Cardiac muscle cell (in vitro differentiated cells and primary cell): ENCODE data around the gene DNAH7. TPM values are rescaled to one million over a fixed set of nuclear protein-coding genes. Genes with fewer than 3 reads are reported as not detected.
A peak's percentile ranks its signal among the peaks of the same experiment; 100 is the strongest.

Source experiments
- DNase-seq, 2 donors: peaks; one replicate each; pipeline versions ENCODE4 v3.0.0 to v3.0.0-alpha.2; 2010 to 2017; ENCODE audit warnings: low read depth in 1 of 2, low spot score in 1 of 2
- H3K27ac ChIP-seq: fragments of 200-600 bp; sonication (generic); 2 replicates; pipeline ENCODE4 v1.5.1; 2016
- H3K27me3 ChIP-seq: fragments of 200-600 bp; sonication (generic); 2 replicates; pipeline ENCODE4 v1.6.0; 2016; ENCODE audit warnings: control low read depth
- H3K36me3 ChIP-seq: fragments of 200-600 bp; sonication (generic); 2 replicates; pipeline ENCODE4 v1.5.1; 2016; ENCODE audit warnings: control low read depth
- H3K4me1 ChIP-seq: fragments of 200-600 bp; sonication (generic); 2 replicates; pipeline ENCODE4 v1.8.1; 2017; ENCODE audit warnings: low read depth, mild to moderate bottlenecking, mixed run types
- H3K4me3 ChIP-seq: fragments of 200-600 bp; sonication (generic); 2 replicates; pipeline ENCODE4 v1.5.1; 2016; ENCODE audit warnings: mild to moderate bottlenecking
- H3K9me3 ChIP-seq: fragments of 200-600 bp; sonication (generic); 2 replicates; pipeline ENCODE4 v1.5.1; 2017; ENCODE audit warnings: low read depth, mild to moderate bottlenecking, control low read depth
- CTCF ChIP-seq: IDR thresholded peaks from 2 replicates; pipeline ENCODE4 v1.5.1; 2012; ENCODE audit warnings: low read depth, mild to moderate bottlenecking, low read length
- polyA plus RNA-seq: library from polyadenylated mRNA; unstranded; fragments of >200 nt; fragmentation: Nextera tagmentation; extraction: Ambion mirVana; gene quantifications from 2 replicates; pipeline ENCODE4 v1.2.1, GENCODE V29; 2016
- total RNA-seq: library from RNA; depleted of rRNA; stranded (reverse); fragments of >200 nt; gene quantifications from 2 replicates; pipeline ENCODE4 v1.2.3, GENCODE V29; 2016

DNAH7 gene
- total and polyA plus RNA-seq, 2 experiments from 2014 or later: 0.75 to 1.8 TPM

GRCh38 chr2:195759877-195760276 lies 308.8 kb downstream of the DNAH7 start:
- no peak overlapping the region for H3K4me3 ChIP-seq

GRCh38 chr2:195758846-195759245 lies 309.8 kb downstream of the DNAH7 start:
- no peak for TF ChIP-seq CTCF
- Histone ChIP-seq H3K9me3 (no peaks in the 10 kb centered on the region), H3K27me3 (no peaks in the 10 kb centered on the region), H3K4me1 (no peaks in the 10 kb centered on the region), H3K36me3 (no peaks in the 10 kb centered on the region), H3K27ac (no peak overlapping the region), H3K4me3 (no peak overlapping the region)
- DNase-seq: no peak

More at GRCh38 chr2:195759877-195760276, 308.8 kb downstream of the DNAH7 start:
- no peaks in the 10 kb centered on the region for H3K9me3 ChIP-seq
- no peak for TF ChIP-seq CTCF
- H3K27me3 ChIP-seq: no peaks in the 10 kb centered on the region
- H3K36me3 ChIP-seq: no peaks in the 10 kb centered on the region
- H3K4me1 ChIP-seq: no peaks in the 10 kb centered on the region
- H3K27ac ChIP-seq: no peak overlapping the region
- no peak for DNase-seq

GRCh38 chr2:195756218-195756942 lies 312.3 kb downstream of the DNAH7 start:
- no peaks in the 10 kb centered on the region for H3K36me3 ChIP-seq
- no peak overlapping the region for H3K27ac ChIP-seq
- H3K4me1 ChIP-seq: no peaks in the 10 kb centered on the region
- no peak for DNase-seq
- TF ChIP-seq CTCF: no peak
- H3K27me3 ChIP-seq: no peaks in the 10 kb centered on the region
- H3K9me3 ChIP-seq: no peaks in the 10 kb centered on the region
- H3K4me3 ChIP-seq: no peak overlapping the region

GRCh38 chr2:195741191-195741590 lies 327.4 kb downstream of the DNAH7 start:
- Histone ChIP-seq H3K9me3 (no peaks in the 10 kb centered on the region), H3K27me3 (no peaks in the 10 kb centered on the region), H3K27ac (no peak overlapping the region), H3K4me1 (no peaks in the 10 kb centered on the region), H3K36me3 (no peaks in the 10 kb centered on the region), H3K4me3 (no peak overlapping the region)
- peak in 1 of 2 donors; percentile 3 for DNase-seq
- no peak for TF ChIP-seq CTCF

- no peak for DNase-seq
- H3K4me1 ChIP-seq: no peaks in the 10 kb centered on the region
- H3K9me3 ChIP-seq: no peaks in the 10 kb centered on the region
- H3K27me3 ChIP-seq: no peaks in the 10 kb centered on the region
- peaks cover 8% of the 10 kb centered on the region for H3K36me3 ChIP-seq
- no peak for TF ChIP-seq CTCF
- H3K27ac ChIP-seq: no peak overlapping the region
- H3K4me3 ChIP-seq: no peak overlapping the region
Observed at GRCh38 chr2:195737511-195738325, 330.9 kb downstream of the DNAH7 start.
